Fibroblast of the aortic adventitia (primary cell): Measurements from ENCODE around the gene DNPEP. TPM values are rescaled to one million over a fixed set of nuclear protein-coding genes. Genes with fewer than 3 reads are reported as not detected.

ENCODE experiments used
- DNase-seq: peaks from one replicate; pipeline ENCODE4 v3.0.0-alpha.2; 2010; ENCODE audit warnings: low read depth
- H3K4me3 ChIP-seq: 2 replicates; pipeline ENCODE4 v1.5.1; 2011; ENCODE audit warnings: low read depth, mild to moderate bottlenecking, control low read depth, low read length, moderate library complexity
- CTCF ChIP-seq: IDR thresholded peaks from 2 replicates; pipeline ENCODE4 v1.5.1; 2011; ENCODE audit warnings: mild to moderate bottlenecking, low read length, control low read depth, inconsistent platforms; ENCODE audit not compliant: insufficient read depth
- total RNA-seq: library from RNA; depleted of rRNA; stranded (reverse); fragments of >200 nt; gene quantifications from 2 replicates; pipeline ENCODE4 v1.2.3, GENCODE V29; 2012; ENCODE audit warnings: low replicate concordance

The DNPEP gene
- total RNA-seq, 1 donor = 55.0 TPM

- no peak for TF ChIP-seq CTCF
- DNase-seq = no peak
- H3K4me3 ChIP-seq = no peak overlapping the region
Observed at GRCh38 chr2:219425238-219426067, 37.7 kb upstream of the DNPEP start.

- no peak for TF ChIP-seq CTCF
- no peak overlapping the region for H3K4me3 ChIP-seq
- DNase-seq = no peak
Observed at GRCh38 chr2:219423652-219424377, 36.1 kb upstream of the DNPEP start.

GRCh38 chr2:219422952-219423534 lies 35.3 kb upstream of the DNPEP start:
- no peak for DNase-seq
- H3K4me3 ChIP-seq = no peak overlapping the region
- no peak for TF ChIP-seq CTCF

GRCh38 chr2:219421323-219421722 lies 33.6 kb upstream of the DNPEP start:
- H3K4me3 ChIP-seq = no peak overlapping the region
- DNase-seq = no peak
- no peak for TF ChIP-seq CTCF

GRCh38 chr2:219420687-219421086 lies 33.0 kb upstream of the DNPEP start:
- no peak for DNase-seq
- no peak overlapping the region for H3K4me3 ChIP-seq
- TF ChIP-seq CTCF = no peak

GRCh38 chr2:219419331-219420197 lies 31.9 kb upstream of the DNPEP start:
- TF ChIP-seq CTCF = no peak
- H3K4me3 ChIP-seq = no peak overlapping the region
- DNase-seq = no peak
